ENCODE measurements around the gene CRHR1.

CRHR1 gene

DNA sequence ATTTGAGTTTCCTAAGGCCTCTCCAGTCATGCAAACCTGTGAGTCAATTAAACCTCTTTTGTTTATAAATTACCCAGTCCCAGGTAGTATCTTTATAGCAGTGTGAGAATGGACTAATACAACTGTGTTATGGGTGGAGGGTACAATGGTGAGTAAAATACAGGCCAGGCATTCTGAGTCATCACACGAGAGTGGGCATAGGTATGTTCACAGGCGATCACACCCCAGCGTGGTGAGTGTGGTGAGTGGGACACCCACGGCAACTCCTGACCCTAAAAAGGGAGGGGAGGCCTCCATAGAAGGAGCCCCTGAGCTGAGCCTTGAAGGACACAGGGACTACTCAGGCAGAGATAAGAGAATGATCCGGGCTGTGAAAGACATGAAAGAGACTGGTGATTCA lies 87.6 kb downstream of the CRHR1 start:
- no peak for DNase-seq

DNA sequence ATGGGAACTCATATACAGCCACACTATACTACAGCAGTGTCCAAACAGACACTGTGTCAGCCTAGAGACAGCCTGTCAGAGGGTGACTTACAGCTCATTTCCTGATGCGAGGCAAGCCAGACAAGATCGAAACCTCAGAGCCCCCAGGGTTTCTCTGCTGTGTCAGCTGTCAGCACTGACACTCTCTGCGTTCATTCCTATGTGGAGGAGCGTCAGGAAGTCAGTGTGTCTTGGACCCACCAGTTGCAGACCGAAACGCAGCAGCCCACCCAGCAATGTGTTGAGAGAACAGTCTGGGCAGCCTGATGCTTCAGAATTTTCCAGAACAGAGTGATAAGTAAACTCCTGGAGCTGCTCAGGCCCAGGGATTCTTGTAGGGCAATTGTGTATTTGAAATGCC lies 89.6 kb downstream of the CRHR1 start:
- peak; percentile 41 for DNase-seq

GRCh38 chr17:45874151-45874550 lies 90.0 kb downstream of the CRHR1 start:
- DNase-seq, result peak; percentile 20

DNA sequence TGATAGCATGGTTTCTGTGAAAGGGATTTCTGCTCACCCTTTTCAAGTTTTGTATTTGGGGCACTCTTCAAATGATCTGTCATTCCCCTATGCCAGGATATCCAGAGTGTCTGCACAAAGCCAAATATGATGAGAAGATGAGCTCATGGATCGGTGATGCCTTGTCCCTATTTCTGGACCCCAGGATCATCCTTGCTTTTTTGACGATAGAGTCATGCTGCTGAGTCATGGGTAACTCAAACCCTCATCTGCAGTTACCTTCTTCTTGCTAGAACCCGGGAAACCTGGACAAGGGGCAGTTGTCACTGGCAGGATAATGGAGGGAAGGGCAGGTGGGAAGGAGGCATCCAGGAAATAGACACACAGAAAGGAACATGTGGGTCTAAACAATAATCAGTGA lies 92.4 kb downstream of the CRHR1 start:
- DNase-seq, result no peak

DNA sequence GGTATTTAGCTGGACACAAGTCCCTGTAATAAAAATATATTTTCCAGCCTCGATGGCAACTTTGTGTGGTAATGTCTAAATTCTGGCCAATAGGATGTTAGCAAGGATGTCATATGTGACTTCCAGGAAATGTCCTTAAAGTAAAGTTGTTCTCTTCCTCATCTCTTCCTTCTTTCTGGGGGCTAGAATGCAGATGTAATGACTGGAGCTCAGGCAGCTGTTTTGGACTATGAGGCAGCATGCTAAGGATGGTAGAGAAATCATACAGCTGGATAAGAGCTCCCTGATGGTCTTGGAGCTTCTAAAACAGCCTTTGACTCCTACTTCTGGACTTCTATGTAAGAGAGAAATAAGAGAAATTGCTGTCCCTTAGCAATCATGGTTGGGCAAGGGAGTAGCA lies 93.3 kb downstream of the CRHR1 start:
- no peak for DNase-seq

DNA sequence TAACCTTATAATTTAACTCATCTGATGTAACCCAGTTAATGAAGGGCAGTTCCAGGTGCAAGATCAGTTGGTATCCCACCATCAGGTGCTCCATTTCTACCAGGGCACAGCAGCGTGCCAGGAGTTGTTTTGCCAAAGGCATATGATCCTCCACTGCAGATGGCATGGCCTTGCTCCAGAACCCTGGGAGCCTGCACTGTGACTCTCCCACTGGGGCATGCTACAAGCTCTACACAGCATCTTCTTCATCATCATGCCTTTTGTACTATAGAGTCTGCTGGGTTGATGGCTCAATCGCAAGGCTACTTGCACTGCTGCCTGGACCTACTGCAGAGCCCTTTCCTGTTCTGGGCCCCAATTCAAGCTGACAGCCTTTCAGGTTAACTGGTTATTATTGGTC lies 98.9 kb downstream of the CRHR1 start:
- DNase-seq, result no peak

Measured in CD4-positive, alpha-beta T cell treated with Interleukin-12 subunit alpha and Interleukin-12 subunit beta, for 1 hour (primary cell).